HG03460 (cell line): ENCODE results near the gene IL1RL1.

ENCODE experiments used
- ATAC-seq: cut with Tn5 transposase; IDR thresholded peaks from one replicate; pipeline ENCODE4 v1.9.1; 2021; ENCODE audit not compliant: unreplicated experiment

Gene IL1RL1

GRCh38 chr2:102334486-102334885 is 23.1 kb downstream of the IL1RL1 start:
- no peak for ATAC-seq

- no peak for ATAC-seq
Measured at GRCh38 chr2:102335871-102336366, 24.6 kb downstream of the IL1RL1 start.

GRCh38 chr2:102336502-102336945 is 25.2 kb downstream of the IL1RL1 start:
- ATAC-seq: no peak

- no peak for ATAC-seq
Measured at GRCh38 chr2:102337012-102337411, 25.6 kb downstream of the IL1RL1 start.

GRCh38 chr2:102337481-102338386 is 26.4 kb downstream of the IL1RL1 start:
- no peak for ATAC-seq

- no peak for ATAC-seq
Measured at GRCh38 chr2:102340778-102341177, 29.4 kb downstream of the IL1RL1 start.

- ATAC-seq: no peak
Measured at GRCh38 chr2:102342888-102343287, 31.5 kb downstream of the IL1RL1 start.

GRCh38 chr2:102344397-102344796 is 33.0 kb downstream of the IL1RL1 start:
- no peak for ATAC-seq

GRCh38 chr2:102345329-102345920 is 34.1 kb downstream of the IL1RL1 start:
- ATAC-seq: no peak

- ATAC-seq: no peak
Measured at GRCh38 chr2:102346381-102347130, 35.2 kb downstream of the IL1RL1 start.

GRCh38 chr2:102350137-102350793 is 38.9 kb downstream of the IL1RL1 start:
- no peak for ATAC-seq

GRCh38 chr2:102355526-102356380 is 44.4 kb downstream of the IL1RL1 start, which contains the start of gene IL18R1:
Gene IL18R1, plus strand, starts transcription at chr2:102355796. Its CDS starts 6,865 bp downstream, at chr2:102362661.
- peak; percentile 93 for ATAC-seq

GRCh38 chr2:102356381-102356712 is 45.0 kb downstream of the IL1RL1 start:
- ATAC-seq: peak; percentile 11

- ATAC-seq: no peak
Measured at GRCh38 chr2:102356741-102357140, 45.4 kb downstream of the IL1RL1 start.

- no peak for ATAC-seq
Measured at GRCh38 chr2:102357937-102358336, 46.6 kb downstream of the IL1RL1 start.

- ATAC-seq: no peak
Measured at GRCh38 chr2:102358496-102358895, 47.1 kb downstream of the IL1RL1 start.

- no peak for ATAC-seq
Measured at GRCh38 chr2:102359527-102359926, 48.2 kb downstream of the IL1RL1 start.

GRCh38 chr2:102361632-102362241 is 50.4 kb downstream of the IL1RL1 start:
- no peak for ATAC-seq

- ATAC-seq: no peak
Measured at GRCh38 chr2:102365763-102366162, 54.4 kb downstream of the IL1RL1 start.
